Fibroblast of lung (primary cell): ENCODE data around the gene GLIS1. TPM values are rescaled to one million over a fixed set of nuclear protein-coding genes. Genes with fewer than 3 reads are reported as not detected.

ENCODE experiments used
- DNase-seq, 2 donors: peaks; one replicate each; pipeline versions ENCODE4 v3.0.0 to v3.0.0-alpha.2; 2010; ENCODE audit warnings: low read depth in 2 of 2
- H2AFZ ChIP-seq: 2 replicates; pipeline ENCODE4 v1.5.1; 2012; ENCODE audit warnings: low read length, control low read depth, inconsistent platforms
- H3K27ac ChIP-seq: 2 replicates; pipeline ENCODE4 v1.5.1; 2011; ENCODE audit warnings: low read length, control low read depth; ENCODE audit not compliant: insufficient read depth
- H3K27me3 ChIP-seq: 2 replicates; pipeline ENCODE4 v1.5.1; 2011; ENCODE audit warnings: mild to moderate bottlenecking, low read length; ENCODE audit not compliant: control insufficient read depth, insufficient read depth
- H3K36me3 ChIP-seq: 2 replicates; pipeline ENCODE4 v1.5.1; 2011; ENCODE audit warnings: low read length; ENCODE audit not compliant: control insufficient read depth, insufficient read depth
- H3K4me1 ChIP-seq: 2 replicates; pipeline ENCODE4 v1.5.1; 2011; ENCODE audit warnings: low read length; ENCODE audit not compliant: control insufficient read depth, insufficient read depth; ENCODE audit errors: extremely low read depth
- H3K4me2 ChIP-seq: 2 replicates; pipeline ENCODE4 v1.5.1; 2011; ENCODE audit warnings: low read length, control low read depth; ENCODE audit not compliant: insufficient read depth; ENCODE audit errors: extremely low read depth
- H3K4me3 ChIP-seq, 4 experiments: fragments of 200-600 bp in 1 of 4; sonication (generic) in 1 of 4; replicated peaks in 1 of 4; 2 replicates each; pipeline ENCODE4 v1.5.1; 2011 to 2016; ENCODE audit warnings: low read length in 4 of 4, low read depth in 3 of 4, mild to moderate bottlenecking in 3 of 4, control low read depth in 2 of 4, inconsistent platforms in 1 of 4, mixed read lengths in 1 of 4; ENCODE audit not compliant: insufficient read depth in 1 of 4; ENCODE audit errors: control extremely low read depth in 1 of 4
- H3K79me2 ChIP-seq: 2 replicates; pipeline ENCODE4 v1.5.1; 2012; ENCODE audit warnings: mild to moderate bottlenecking, low read length, inconsistent platforms; ENCODE audit not compliant: control insufficient read depth, insufficient read depth
- H3K9ac ChIP-seq: 2 replicates; pipeline ENCODE4 v1.5.1; 2011; ENCODE audit warnings: mild to moderate bottlenecking, low read length, control low read depth; ENCODE audit not compliant: insufficient read depth
- H3K9me3 ChIP-seq: 2 replicates; pipeline ENCODE4 v1.5.1; 2012; ENCODE audit warnings: low read depth, low read length; ENCODE audit not compliant: control insufficient read depth, insufficient read depth
- H4K20me1 ChIP-seq: 2 replicates; pipeline ENCODE4 v1.5.1; 2011; ENCODE audit warnings: low read length; ENCODE audit not compliant: control insufficient read depth, insufficient read depth; ENCODE audit errors: extremely low read depth
- EZH2 ChIP-seq: IDR thresholded peaks from 2 replicates; pipeline ENCODE4 v1.5.1; 2012; ENCODE audit warnings: low read length, control low read depth, mild to moderate bottlenecking; ENCODE audit errors: missing control alignments
- polyA plus RNA-seq, 2 donors: library from polyadenylated mRNA; depleted of rRNA in 1 of 2; stranded (reverse) in 1 of 2; unstranded in 1 of 2; fragments of >200 nt; gene quantifications; 2 replicates each; pipeline ENCODE4 v1.2.1, GENCODE V29; 2011 to 2012; ENCODE audit warnings: missing spikeins in 1 of 2
- total RNA-seq: library from RNA; depleted of rRNA; stranded (reverse); fragments of >200 nt; gene quantifications from 2 replicates; pipeline ENCODE4 v1.2.1, GENCODE V29; 2014
- TF ChIP-seq, protein P1 (sequence below), 2 donors: IDR thresholded peaks in 1 of 2; conservative IDR thresholded peaks in 1 of 2; 1 replicate in 1 of 2; 2 replicates in 1 of 2; pipeline ENCODE4 v1.5.1; 2011 to 2012; ENCODE audit warnings: low read length in 2 of 2, control low read depth in 1 of 2, inconsistent platforms in 1 of 2, low read depth in 1 of 2, mild to moderate bottlenecking in 1 of 2

GLIS1 gene
- total and polyA plus RNA-seq, 2 donors (not counting 1 experiment from before 2014, with no cell fraction given) = under 0.01 to 0.05 TPM

- Histone ChIP-seq H3K4me1 (peaks cover 20% of the 10 kb centered on the region), H3K27me3 (peaks cover 15% of the 10 kb centered on the region), H4K20me1 (no peaks in the 10 kb centered on the region), H3K79me2 (no peaks in the 10 kb centered on the region), H3K4me3 (peak overlapping the region in 1 of 4 experiments; percentile 5), H3K27ac (peak overlapping the region; percentile 42), H3K9me3 (no peaks in the 10 kb centered on the region), H3K36me3 (no peaks in the 10 kb centered on the region), H2AFZ (no peak overlapping the region), H3K4me2 (no peak overlapping the region), H3K9ac (no peak overlapping the region)
- DNase-seq = peak; percentile 85 to 96
- TF ChIP-seq, protein P1, sequence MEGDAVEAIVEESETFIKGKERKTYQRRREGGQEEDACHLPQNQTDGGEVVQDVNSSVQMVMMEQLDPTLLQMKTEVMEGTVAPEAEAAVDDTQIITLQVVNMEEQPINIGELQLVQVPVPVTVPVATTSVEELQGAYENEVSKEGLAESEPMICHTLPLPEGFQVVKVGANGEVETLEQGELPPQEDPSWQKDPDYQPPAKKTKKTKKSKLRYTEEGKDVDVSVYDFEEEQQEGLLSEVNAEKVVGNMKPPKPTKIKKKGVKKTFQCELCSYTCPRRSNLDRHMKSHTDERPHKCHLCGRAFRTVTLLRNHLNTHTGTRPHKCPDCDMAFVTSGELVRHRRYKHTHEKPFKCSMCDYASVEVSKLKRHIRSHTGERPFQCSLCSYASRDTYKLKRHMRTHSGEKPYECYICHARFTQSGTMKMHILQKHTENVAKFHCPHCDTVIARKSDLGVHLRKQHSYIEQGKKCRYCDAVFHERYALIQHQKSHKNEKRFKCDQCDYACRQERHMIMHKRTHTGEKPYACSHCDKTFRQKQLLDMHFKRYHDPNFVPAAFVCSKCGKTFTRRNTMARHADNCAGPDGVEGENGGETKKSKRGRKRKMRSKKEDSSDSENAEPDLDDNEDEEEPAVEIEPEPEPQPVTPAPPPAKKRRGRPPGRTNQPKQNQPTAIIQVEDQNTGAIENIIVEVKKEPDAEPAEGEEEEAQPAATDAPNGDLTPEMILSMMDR (conservative IDR thresholded peaks at IDR 0.05 in 1 of 2, IDR thresholded peaks at IDR 0.05 in 1 of 2; ENCODE audit: low read depth in 1 of 2, low read length in 2 of 2) = no peak
- no peak for TF ChIP-seq EZH2
Observed at GRCh38 chr1:53734650-53735211, 4.2 kb downstream of the GLIS1 start.

DNA sequence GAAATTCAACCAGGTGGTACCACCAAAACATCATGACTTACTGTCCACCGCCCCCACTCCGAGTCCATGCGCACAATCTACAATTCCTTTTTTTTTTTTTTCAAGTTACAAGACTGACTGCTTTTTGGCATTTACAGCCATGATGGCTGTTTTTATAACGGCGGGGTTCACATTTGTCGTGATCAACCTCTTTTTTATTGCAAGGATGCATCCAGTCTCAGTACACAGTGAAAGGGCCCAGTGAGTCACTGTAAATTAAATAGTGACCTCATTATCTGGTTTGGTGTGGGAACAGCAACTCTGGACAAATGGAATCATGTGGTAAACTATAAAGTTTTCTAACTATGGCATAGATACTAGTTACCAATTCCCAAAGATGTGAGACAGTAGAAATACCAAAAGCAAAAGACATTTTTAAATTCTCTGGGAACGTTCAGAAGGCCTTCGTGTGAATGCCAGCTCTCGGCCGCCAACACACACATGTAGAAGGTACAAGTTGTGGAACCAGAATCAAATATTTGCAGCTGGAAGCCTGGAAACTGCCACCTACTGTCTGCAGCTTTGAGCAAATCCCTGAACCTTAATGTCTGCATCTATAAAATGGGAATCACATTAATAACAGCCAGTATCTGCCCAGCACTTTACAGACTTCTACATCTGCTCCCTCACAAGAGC lies 4.9 kb downstream of the GLIS1 start:
- Histone ChIP-seq H3K27ac (peak overlapping the region; percentile 69), H3K9ac (no peak overlapping the region), H3K79me2 (no peaks in the 10 kb centered on the region), H3K4me2 (peak overlapping the region; percentile 27), H3K27me3 (peaks cover 15% of the 10 kb centered on the region), H3K9me3 (no peaks in the 10 kb centered on the region), H4K20me1 (no peaks in the 10 kb centered on the region), H3K4me1 (peaks cover 20% of the 10 kb centered on the region), H2AFZ (no peak overlapping the region), H3K36me3 (no peaks in the 10 kb centered on the region), H3K4me3 (no peak overlapping the region)
- peak; percentile 74 to 88 for DNase-seq
- TF ChIP-seq, protein P1 (conservative IDR thresholded peaks at IDR 0.05 in 1 of 2, IDR thresholded peaks at IDR 0.05 in 1 of 2; ENCODE audit: low read depth in 1 of 2, low read length in 2 of 2) = no peak
- TF ChIP-seq EZH2 = no peak

- peaks cover 13% of the 10 kb centered on the region for H3K27me3 ChIP-seq
- no peak for TF ChIP-seq EZH2
- TF ChIP-seq, protein P1 (conservative IDR thresholded peaks at IDR 0.05 in 1 of 2, IDR thresholded peaks at IDR 0.05 in 1 of 2; ENCODE audit: low read depth in 1 of 2, low read length in 2 of 2) = no peak
- H3K4me1 ChIP-seq = peaks cover 18% of the 10 kb centered on the region
- H3K9ac ChIP-seq = no peak overlapping the region
- H3K4me2 ChIP-seq = peak overlapping the region; percentile 33
- H3K9me3 ChIP-seq = no peaks in the 10 kb centered on the region
- no peaks in the 10 kb centered on the region for H3K79me2 ChIP-seq
- peak in 1 of 2 donors; percentile 73 for DNase-seq
- H3K27ac ChIP-seq = peak overlapping the region; percentile 69
- peak overlapping the region in 1 of 4 experiments; percentile 36 for H3K4me3 ChIP-seq
- no peaks in the 10 kb centered on the region for H4K20me1 ChIP-seq
- no peak overlapping the region for H2AFZ ChIP-seq
- no peaks in the 10 kb centered on the region for H3K36me3 ChIP-seq
Observed at GRCh38 chr1:53733447-53733931, 5.5 kb downstream of the GLIS1 start.
